ENCODE data around the gene MICA. TPM values are rescaled to one million over a fixed set of nuclear protein-coding genes. Genes with fewer than 3 reads are reported as not detected.
"Not testable (repeated sequence)": the region's sequence is repeated elsewhere in the genome, so short reads cannot be mapped to it uniquely, and the experiment has no call there.

MICA gene
- total and polyA plus RNA-seq, 10 donors, result 7.8 to 27.4 (median 16.1) TPM

DNA sequence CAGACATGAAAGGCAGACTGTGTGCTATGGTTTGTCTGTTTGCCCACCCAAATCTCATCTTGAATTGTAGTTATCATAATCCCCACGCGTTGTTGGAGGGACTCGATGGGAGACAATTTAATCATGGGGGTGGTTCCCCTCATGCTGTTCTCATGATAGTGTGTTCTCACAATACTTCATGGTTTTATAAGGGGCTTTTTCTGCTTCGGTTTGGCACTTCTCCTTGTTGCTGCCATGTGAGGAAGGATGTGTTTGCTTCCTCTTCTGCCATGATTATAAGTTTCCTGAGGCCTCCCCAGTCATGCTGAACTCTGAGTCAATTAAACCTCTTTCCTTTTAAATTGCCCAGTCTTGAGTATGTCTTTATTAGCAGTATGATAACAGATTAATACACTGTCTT is 47.4 kb downstream of the MICA start:
- TF ChIP-seq, protein P1, sequence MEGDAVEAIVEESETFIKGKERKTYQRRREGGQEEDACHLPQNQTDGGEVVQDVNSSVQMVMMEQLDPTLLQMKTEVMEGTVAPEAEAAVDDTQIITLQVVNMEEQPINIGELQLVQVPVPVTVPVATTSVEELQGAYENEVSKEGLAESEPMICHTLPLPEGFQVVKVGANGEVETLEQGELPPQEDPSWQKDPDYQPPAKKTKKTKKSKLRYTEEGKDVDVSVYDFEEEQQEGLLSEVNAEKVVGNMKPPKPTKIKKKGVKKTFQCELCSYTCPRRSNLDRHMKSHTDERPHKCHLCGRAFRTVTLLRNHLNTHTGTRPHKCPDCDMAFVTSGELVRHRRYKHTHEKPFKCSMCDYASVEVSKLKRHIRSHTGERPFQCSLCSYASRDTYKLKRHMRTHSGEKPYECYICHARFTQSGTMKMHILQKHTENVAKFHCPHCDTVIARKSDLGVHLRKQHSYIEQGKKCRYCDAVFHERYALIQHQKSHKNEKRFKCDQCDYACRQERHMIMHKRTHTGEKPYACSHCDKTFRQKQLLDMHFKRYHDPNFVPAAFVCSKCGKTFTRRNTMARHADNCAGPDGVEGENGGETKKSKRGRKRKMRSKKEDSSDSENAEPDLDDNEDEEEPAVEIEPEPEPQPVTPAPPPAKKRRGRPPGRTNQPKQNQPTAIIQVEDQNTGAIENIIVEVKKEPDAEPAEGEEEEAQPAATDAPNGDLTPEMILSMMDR (IDR thresholded peaks at IDR 0.05 in 8 of 11, conservative IDR thresholded peaks at IDR 0.05 in 3 of 11), result no peak
- TF ChIP-seq POLR2A (IDR thresholded peaks at IDR 0.05) (no peak), POLR2AphosphoS5 (IDR thresholded peaks at IDR 0.05) (no peak)
- intact Hi-C loops (cut with DNase I; ENCODE audit: low total_unique reads), result no loop called here
- Histone ChIP-seq H3K4me1 (no peaks in the 10 kb centered on the region), H3K4me3 (no peak overlapping the region), H3K36me3 (no peaks in the 10 kb centered on the region), H3K9me3 (peaks cover 0 to 15% (median 7%) of the 10 kb centered on the region in 8 donors), H3K27me3 (replicated peaks in 1 of 7) (peaks cover 0 to 4% (median 0%) of the 10 kb centered on the region in 7 donors), H3K27ac (no peak overlapping the region)
- no peak for DNase-seq
- 57 to 74% (median 68%) methylated on average over 4 of the region's 4 CpGs for WGBS, 5 donors

DNA sequence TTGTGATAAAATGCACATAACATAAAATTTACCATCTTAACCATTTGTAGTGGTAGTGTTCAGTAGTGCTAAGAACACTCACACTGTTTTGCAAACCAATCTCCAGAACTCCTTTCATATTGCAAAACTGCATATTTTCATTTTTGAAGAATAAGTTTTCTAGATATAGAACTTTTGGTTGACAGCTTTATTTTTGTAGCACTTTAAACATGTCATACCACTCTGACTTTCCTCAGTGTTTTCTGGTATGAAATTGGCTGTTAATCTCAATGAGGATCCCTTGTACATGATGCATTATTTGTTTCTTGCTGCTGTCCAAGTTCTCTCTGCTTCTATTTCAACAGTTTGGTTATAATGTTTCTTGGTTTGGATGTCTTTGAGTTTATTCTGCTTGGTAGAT is 49.5 kb downstream of the MICA start:
- no peak overlapping the region for H3K27ac ChIP-seq
- H3K36me3 ChIP-seq, result no peaks in the 10 kb centered on the region
- TF ChIP-seq POLR2A (IDR thresholded peaks at IDR 0.05), result no peak
- TF ChIP-seq, protein P1 (IDR thresholded peaks at IDR 0.05 in 8 of 11, conservative IDR thresholded peaks at IDR 0.05 in 3 of 11), result no peak
- TF ChIP-seq POLR2AphosphoS5 (IDR thresholded peaks at IDR 0.05), result no peak
- no peak overlapping the region for H3K4me3 ChIP-seq
- intact Hi-C loops (cut with DNase I; ENCODE audit: low total_unique reads), result no loop called here
- no peak for DNase-seq
- peaks cover 0 to 4% (median 0%) of the 10 kb centered on the region in 7 donors for H3K27me3 ChIP-seq (replicated peaks in 1 of 7)
- H3K9me3 ChIP-seq, result peaks cover 0 to 15% (median 7%) of the 10 kb centered on the region in 8 donors
- H3K4me1 ChIP-seq, result no peaks in the 10 kb centered on the region

DNA sequence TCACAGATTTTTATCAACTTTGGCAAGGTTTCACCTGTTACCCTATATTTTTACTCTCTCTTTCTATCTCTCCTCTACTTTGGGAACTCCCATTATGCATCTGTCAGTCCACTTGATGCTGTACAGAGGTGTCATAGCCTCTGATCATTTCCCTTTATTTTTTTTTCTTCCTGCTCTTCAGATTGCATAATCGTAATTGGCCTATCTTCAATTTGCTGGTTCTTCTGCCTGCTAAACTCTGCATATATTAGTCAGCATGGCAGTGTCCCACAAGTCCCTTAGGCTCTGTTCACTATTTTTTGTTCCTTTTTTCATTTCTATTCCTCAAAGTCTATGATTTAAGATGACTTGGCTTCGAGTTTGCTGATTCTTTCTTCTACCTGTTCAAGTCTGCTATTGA is 49.9 kb downstream of the MICA start:
- Histone ChIP-seq H3K4me1 (no peaks in the 10 kb centered on the region), H3K27ac (no peak overlapping the region), H3K9me3 (peaks cover 0 to 15% (median 7%) of the 10 kb centered on the region in 8 donors), H3K27me3 (replicated peaks in 1 of 7) (peaks cover 0 to 4% (median 0%) of the 10 kb centered on the region in 7 donors), H3K36me3 (no peaks in the 10 kb centered on the region), H3K4me3 (no peak overlapping the region)
- WGBS, 5 donors, result 65 to 82% (median 69%) methylated on average over 2 of the region's 2 CpGs
- TF ChIP-seq POLR2AphosphoS5 (IDR thresholded peaks at IDR 0.05), result no peak
- no peak for TF ChIP-seq POLR2A (IDR thresholded peaks at IDR 0.05)
- TF ChIP-seq, protein P1 (IDR thresholded peaks at IDR 0.05 in 8 of 11, conservative IDR thresholded peaks at IDR 0.05 in 3 of 11), result no peak
- intact Hi-C loops (cut with DNase I; ENCODE audit: low total_unique reads), result no loop called here
- DNase-seq, result no peak

DNA sequence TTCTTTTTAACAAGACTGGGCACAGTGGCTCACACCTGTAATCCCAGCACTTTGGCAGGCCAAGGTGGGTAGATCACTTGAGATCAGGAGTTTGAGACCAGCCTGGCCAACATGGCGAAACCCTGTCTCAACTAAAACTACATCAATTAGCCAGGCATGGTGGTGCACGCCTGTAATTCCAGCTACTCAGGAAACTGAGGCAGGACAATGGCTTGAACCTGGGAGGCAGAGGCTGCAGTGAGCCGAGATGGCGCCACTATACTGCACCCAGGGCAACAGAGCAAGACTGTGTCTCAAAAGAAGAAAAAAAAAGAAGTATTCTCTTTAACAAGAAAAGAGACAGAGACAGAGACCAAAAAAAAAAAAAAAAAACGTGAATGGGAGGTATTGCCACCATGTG is 56.5 kb downstream of the MICA start:
- Histone ChIP-seq H3K36me3 (peaks cover 0 to 11% (median 0%) of the 10 kb centered on the region in 6 donors), H3K4me1 (peaks cover 11 to 31% (median 23%) of the 10 kb centered on the region in 6 donors)
- H3K9me3 ChIP-seq; intact Hi-C loops (cut with DNase I; ENCODE audit: low total_unique reads); DNase-seq; H3K27ac ChIP-seq; H3K4me3 ChIP-seq; H3K27me3 ChIP-seq (replicated peaks in 1 of 7): not testable (repeated sequence)
- WGBS, 5 donors, result 83 to 95% (median 91%) methylated on average over 5 of the region's 5 CpGs
